Measurements from ENCODE around the gene TASP1.
"Not testable (repeated sequence)": the region's sequence is repeated elsewhere in the genome, so short reads cannot be mapped to it uniquely, and the experiment has no call there.

The TASP1 gene

DNA sequence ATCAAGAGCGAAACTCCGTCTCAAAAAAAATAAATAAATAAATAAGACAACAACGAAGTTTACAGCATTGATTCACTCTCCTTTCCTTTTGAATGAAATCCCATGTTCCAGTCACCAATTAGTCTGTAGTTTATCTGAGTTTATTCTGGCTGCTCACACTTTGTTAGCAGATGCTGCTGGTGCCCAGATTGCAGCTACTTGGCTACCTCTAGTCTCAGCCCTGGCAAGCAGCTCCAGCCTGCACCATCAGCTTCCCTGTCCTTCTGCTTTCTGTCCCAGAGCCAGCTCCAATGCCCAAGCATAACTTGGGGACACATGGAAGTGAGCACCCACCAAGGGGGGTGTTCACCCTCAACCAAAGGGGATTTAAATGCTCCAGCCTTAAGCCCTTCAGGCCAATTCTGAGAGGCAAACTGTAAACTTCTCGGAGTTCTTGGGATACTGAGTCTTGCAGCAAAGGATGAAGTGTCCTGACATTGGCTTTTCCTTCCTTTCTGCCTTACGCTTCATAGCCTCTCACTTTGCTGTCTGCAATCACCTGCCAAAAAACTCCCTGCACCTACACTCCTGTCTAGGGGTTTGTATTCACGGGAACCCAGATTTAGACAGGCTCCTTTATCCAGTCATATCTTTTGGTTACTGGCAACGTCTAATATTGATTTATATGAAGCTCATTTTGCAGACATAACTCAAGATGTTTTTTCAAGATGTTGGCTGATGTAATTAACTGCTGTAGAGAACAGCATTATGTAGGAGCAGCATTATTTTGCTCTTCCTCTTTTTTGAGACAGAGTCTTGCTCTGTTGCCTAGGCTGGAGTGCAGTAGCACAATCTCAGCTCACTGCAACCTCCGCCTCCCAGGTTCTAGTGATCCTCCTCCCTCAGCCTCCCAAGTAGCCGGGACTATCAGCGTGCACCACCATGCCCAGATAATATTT lies 9.8 kb upstream of the TASP1 start:
- no peak for DNase-seq

GRCh38 chr20:13644010-13644409 lies 5.3 kb upstream of the TASP1 start:
- no peak for DNase-seq

DNA sequence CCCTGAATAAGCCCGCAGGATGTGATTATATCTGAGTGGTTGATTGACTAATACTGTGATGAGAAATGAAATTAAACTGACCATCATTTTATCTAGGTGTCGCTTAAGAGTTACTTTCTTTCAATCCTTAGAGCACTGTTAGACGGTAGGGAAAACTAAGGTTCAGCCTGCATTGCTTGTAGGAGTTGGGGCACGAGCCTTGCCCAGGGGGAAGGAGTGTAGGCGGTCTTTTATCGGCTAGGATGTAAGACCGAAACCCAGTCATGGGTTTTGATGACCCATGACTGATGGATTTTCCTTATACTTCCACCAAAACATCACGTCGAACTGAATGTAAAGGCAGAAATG lies 392 bp upstream of the TASP1 start:
- no peak for DNase-seq

GRCh38 chr20:13638162-13638495 lies 603 bp downstream of the TASP1 start:
- no peak for DNase-seq

DNA sequence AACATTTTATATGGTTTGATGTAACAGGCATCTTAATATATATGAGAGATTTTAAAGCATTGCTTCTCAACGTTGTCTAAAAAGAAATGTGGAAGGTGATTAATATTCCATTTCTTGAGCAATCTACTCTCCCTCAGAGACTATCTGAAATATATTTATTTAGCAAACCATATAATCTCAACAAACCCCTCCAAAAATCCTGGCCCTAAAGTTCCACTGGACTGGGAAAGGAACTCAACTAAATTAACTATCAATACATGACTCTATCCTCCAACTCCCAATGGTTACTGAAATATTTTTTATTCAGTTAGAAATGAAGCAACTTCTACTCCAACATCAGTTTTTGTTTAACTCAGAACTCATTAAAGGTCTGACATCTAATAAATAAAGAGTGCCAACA lies 6.3 kb downstream of the TASP1 start:
- no peak for DNase-seq

- DNase-seq: not testable (repeated sequence)
These were observed 11.2 kb downstream of the TASP1 start for GRCh38 chr20:13627525-13627924.

DNA sequence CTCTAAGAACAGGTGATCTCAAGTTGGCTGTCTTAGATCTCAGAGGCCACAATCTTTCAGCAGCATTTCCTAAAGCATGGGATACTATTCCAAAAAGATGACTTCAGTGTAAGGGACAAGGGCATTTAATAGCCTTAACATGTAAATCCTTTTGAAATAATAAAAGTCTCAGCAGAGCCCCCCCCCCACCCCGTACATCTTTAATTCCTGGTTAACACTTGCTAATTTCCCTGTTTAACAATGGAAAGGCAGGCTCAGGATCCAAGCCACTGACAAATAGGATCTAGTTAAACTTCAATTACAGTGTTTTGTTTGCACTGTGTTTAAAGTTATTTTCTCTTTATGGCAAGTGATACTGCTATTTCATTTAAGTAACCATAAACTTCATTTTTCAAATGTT lies 12.0 kb downstream of the TASP1 start:
- DNase-seq: no peak

DNA sequence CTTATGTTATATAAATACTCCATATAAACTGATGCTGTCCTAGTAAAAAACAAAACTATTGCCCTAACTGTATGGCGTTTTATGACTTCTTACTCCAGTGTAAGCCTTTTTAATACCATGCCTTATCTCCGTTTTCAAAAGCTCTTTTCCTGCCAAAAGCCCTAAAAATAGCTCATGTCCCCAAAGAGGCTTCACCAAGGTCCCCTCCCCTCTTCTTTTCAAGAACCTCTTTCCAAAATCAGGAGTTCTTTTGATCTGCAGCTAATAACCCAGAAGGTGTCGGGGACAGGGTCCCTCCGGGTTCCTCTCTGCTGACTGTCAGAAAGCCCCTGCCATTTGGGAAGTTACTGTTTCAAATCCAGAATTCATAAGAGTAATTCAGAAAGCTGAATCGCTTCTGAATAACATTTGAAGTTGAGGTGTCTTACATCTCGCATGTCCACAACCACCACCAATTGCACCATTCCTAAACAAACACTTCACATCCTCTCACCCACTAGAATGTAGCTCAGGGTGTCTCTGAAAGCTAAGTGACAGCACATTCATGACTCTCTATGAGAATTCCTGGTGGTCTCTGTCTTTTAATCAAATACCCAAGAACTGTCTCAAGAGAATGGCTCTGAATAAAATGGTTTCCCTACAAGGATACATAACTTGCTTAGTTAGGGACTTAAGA lies 13.3 kb downstream of the TASP1 start:
- no peak for DNase-seq

DNA sequence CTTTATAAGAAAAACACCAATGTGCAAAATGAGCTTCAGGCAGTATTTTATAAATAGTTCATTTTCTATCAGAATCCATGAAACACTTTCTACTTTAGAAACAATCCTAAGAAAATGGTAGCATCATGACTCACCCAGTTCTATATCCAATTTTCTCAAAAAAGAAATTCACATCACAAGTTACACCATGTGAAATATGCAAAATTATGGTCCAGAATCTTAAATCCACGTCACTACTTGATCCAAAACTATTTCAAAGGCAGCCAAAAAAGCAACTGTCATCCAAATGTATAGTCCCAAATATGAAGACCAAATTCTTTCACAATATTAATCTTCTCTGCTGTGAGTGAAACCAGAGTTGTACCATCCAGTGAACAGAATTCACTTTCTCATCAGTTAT lies 19.3 kb downstream of the TASP1 start:
- DNase-seq: not testable (repeated sequence)

- DNase-seq: not testable (repeated sequence)
These were observed 20.3 kb downstream of the TASP1 start for GRCh38 chr20:13618456-13618855.

DNA sequence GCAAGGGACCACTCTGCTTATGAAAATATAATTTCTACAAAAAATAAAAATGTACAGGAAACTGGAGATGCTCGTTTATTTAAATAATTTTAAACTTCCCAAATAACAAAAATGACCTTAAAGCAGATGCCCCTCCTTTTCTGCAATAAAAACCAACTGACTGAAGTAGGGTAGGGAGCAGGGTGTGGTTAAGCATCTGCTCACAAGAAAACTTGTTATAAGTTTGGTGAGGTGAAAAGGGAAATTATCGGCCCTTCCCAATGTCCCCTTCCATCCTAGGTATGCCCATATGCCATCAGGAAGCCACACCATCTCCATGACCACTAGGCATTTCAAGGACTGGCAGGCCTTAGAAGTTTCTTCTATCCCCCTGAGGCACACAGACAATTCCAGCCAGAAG lies 21.1 kb downstream of the TASP1 start:
- not testable (repeated sequence) for DNase-seq

GRCh38 chr20:13616713-13617112 lies 22.0 kb downstream of the TASP1 start:
- not testable (repeated sequence) for DNase-seq

GRCh38 chr20:13613917-13614316 lies 24.8 kb downstream of the TASP1 start:
- no peak for DNase-seq

DNA sequence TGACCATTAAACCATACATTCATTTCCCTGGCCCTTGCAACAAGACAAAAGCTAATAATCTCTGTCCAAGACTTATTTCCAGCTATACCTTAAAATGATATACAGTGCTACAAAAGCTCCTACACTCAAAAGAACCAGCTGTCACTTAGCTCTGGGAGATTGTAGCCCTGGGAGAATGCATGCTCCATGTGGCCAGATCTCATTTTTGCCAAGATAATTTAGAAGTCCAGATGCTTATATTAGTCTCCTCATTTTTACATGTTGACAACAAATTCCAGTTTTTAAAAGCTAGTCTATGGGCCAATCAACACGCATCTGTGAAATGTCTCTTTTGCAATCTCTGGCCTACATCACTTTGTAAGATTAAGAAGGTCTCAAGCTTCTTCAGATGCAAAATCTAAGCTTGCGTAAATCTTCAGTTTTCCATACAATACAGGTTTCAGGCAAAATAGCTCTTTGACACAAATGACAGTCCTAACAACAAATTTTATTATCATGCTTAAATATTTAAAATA lies 27.1 kb downstream of the TASP1 start:
- no peak for DNase-seq

GRCh38 chr20:13610184-13610583 lies 28.5 kb downstream of the TASP1 start:
- DNase-seq: no peak

- no peak for DNase-seq
These were observed 30.7 kb downstream of the TASP1 start for GRCh38 chr20:13608066-13608465.

- not testable (repeated sequence) for DNase-seq
These were observed 45.3 kb downstream of the TASP1 start for GRCh38 chr20:13593423-13593822.

- DNase-seq: no peak
These were observed 50.7 kb downstream of the TASP1 start for GRCh38 chr20:13588049-13588448.

DNA sequence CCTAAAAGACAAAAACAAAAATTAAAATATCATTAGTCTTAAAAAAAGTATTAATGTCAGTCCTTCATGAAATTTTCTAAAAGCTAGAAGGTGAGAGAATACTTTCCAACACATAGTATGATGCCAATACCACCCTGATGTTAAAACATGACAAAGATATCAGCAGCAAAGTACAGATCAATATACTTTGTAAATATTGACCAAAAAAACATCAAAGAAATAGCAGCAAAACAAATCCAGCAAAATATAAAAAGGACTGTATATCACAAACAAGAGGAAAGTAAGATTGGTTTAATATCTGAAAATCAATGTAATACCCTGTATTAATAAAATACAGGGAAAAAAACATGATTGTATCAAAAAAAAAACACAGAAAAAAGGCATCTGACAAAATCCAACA lies 51.4 kb downstream of the TASP1 start:
- DNase-seq: no peak

DNA sequence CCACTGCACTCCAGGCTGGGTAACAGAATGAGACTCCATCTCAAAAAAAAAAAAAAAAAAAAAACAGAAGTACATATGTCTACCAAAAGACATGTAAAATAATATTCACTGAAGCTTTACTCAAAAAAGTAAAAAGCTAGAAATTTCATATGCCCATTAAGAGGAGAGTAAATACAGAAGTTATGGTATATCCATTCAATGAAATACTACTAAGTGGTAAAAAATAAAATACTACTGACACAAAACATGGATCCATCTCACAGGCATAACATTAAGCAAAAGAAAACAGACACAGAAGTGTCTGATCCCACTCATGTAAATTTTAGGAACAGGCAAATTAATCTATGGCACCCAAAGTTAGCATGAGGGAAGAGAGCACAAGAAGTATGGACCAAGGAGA lies 52.6 kb downstream of the TASP1 start:
- DNase-seq: no peak

DNA sequence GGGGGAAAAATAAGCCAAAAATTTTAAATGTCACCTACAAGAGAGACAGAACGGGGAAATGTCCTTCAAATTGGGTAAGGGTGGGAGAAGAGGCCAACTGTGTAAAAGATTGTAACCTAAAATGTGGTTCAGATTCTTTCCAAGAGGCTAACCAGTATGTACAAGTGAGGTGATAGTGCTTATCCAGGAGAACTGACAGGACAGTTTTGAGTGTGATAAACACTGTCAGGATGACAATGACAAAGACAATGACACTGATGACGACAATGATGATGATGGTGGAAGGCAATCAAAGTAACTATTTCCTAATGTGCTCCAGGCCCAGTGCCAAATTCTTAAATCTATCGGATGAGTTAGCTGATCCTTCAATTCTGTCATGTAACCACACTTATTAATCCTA lies 57.3 kb downstream of the TASP1 start:
- no peak for DNase-seq

GRCh38 chr20:13580707-13581106 lies 58.0 kb downstream of the TASP1 start:
- no peak for DNase-seq

DNA sequence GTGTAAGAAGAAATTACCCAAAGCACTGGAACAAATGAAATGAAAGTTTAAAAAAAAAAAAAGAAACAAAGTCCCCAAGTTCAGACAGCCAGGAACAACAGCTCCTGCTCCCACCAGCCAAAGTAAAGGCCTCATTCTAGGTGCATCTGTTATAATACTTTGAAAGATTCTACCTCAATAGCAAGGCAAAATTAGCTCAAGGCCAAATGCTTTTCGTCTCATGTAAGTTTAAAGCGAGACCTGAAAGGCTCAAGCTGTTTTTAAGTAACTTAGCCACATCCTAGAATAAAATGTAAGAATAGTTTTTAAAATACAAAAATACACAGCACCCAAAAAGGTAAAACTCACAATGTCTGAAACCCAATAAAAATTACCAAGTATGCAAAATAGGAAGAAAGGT lies 64.7 kb downstream of the TASP1 start:
- DNase-seq: no peak

DNA sequence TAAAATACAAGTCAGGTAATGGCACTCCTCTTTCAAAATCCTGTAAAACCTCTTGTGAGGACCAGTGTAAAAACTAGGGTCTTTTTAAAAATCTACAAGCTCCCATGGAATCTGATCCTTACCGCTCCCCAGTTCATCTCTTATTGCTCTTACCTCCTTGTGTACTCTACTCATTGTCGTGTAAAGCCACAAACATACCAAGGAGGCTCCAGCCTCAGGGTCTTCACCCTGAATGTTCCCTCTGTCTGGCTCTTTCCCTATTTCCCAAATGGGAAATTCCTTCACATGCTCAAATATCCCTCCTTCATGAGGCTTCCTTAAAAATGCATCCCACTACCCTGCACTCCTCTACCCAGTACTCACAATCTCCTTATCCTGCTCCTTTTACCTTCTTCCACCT lies 67.1 kb downstream of the TASP1 start:
- no peak for DNase-seq
